HS-27A (cell line): ENCODE measurements around the gene CTIF.

Experiments
- DNase-seq: peaks from one replicate; pipeline ENCODE4 v3.0.0-alpha.2; 2012; ENCODE audit warnings: low read depth, missing footprints

The CTIF gene

GRCh38 chr18:48682768-48683167 is 143.9 kb downstream of the CTIF start:
- no peak for DNase-seq

GRCh38 chr18:48683197-48683596 is 144.4 kb downstream of the CTIF start:
- DNase-seq, result no peak

GRCh38 chr18:48683661-48684060 is 144.8 kb downstream of the CTIF start:
- no peak for DNase-seq

GRCh38 chr18:48687346-48688042 is 148.7 kb downstream of the CTIF start:
- no peak for DNase-seq

GRCh38 chr18:48688961-48689360 is 150.1 kb downstream of the CTIF start:
- DNase-seq, result no peak

- no peak for DNase-seq
Measured at GRCh38 chr18:48689548-48689947, 150.7 kb downstream of the CTIF start.

GRCh38 chr18:48690494-48690893 is 151.7 kb downstream of the CTIF start:
- DNase-seq, result no peak

- no peak for DNase-seq
Measured at GRCh38 chr18:48693006-48693405, 154.2 kb downstream of the CTIF start.

GRCh38 chr18:48693625-48694262 is 154.9 kb downstream of the CTIF start:
- DNase-seq, result no peak

GRCh38 chr18:48694295-48694694 is 155.5 kb downstream of the CTIF start:
- no peak for DNase-seq

- DNase-seq, result no peak
Measured at GRCh38 chr18:48695671-48696070, 156.8 kb downstream of the CTIF start.

GRCh38 chr18:48696218-48696617 is 157.4 kb downstream of the CTIF start:
- DNase-seq, result no peak

GRCh38 chr18:48697441-48697840 is 158.6 kb downstream of the CTIF start:
- DNase-seq, result no peak

- DNase-seq, result no peak
Measured at GRCh38 chr18:48698707-48699106, 159.9 kb downstream of the CTIF start.

GRCh38 chr18:48699761-48700160 is 160.9 kb downstream of the CTIF start:
- DNase-seq, result no peak

GRCh38 chr18:48700446-48700845 is 161.6 kb downstream of the CTIF start:
- no peak for DNase-seq

GRCh38 chr18:48702346-48703027 is 163.7 kb downstream of the CTIF start:
- DNase-seq, result no peak

GRCh38 chr18:48703028-48703386 is 164.2 kb downstream of the CTIF start:
- DNase-seq, result no peak

GRCh38 chr18:48703418-48703817 is 164.6 kb downstream of the CTIF start:
- no peak for DNase-seq

GRCh38 chr18:48705043-48705442 is 166.2 kb downstream of the CTIF start:
- DNase-seq, result no peak

GRCh38 chr18:48705531-48705930 is 166.7 kb downstream of the CTIF start:
- DNase-seq, result no peak

GRCh38 chr18:48706731-48707130 is 167.9 kb downstream of the CTIF start:
- no peak for DNase-seq

- no peak for DNase-seq
Measured at GRCh38 chr18:48707636-48708296, 168.9 kb downstream of the CTIF start.
